OCI-LY1 (cell line): ENCODE measurements around the gene SS18L1.

ENCODE experiments used
- EZH2 ChIP-seq: fragments of 200-600 bp; sonication (generic), shearing (Covaris generic); IDR thresholded peaks from 2 replicates; pipeline ENCODE4 v1.8.0; 2017; ENCODE audit warnings: borderline replicate concordance, mixed run types, mild to moderate bottlenecking, antibody characterized with exemption, low read length, moderate library complexity, mixed read lengths
- TF ChIP-seq, protein P1 (sequence below): fragments of 200-600 bp; sonication (generic), shearing (Covaris generic); IDR thresholded peaks from 2 replicates; pipeline ENCODE4 v1.5.1; 2017; ENCODE audit warnings: mild to moderate bottlenecking, antibody characterized with exemption, low read length, moderate library complexity, mixed read lengths

DNA sequence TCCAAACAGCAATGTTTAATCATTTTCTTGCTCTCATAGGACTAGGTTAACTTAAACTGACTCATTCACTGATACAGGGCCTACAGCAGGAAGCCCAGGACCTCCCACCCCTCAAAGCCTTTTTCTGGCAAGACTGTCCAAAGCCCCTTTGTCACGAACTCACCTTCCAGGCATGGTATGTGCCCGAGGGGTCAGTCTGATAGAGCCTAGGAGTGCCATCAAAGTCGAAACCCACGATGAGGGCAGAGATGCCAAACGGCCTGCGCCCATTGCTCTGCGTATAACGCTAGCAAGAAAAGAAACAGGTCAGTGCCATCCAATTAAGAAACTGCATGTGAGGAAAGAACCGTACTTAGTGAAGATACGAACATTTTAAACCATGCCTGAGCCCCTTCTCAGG lies 4.7 kb upstream of the SS18L1 start:
- no peak for TF ChIP-seq EZH2
- TF ChIP-seq, protein P1, sequence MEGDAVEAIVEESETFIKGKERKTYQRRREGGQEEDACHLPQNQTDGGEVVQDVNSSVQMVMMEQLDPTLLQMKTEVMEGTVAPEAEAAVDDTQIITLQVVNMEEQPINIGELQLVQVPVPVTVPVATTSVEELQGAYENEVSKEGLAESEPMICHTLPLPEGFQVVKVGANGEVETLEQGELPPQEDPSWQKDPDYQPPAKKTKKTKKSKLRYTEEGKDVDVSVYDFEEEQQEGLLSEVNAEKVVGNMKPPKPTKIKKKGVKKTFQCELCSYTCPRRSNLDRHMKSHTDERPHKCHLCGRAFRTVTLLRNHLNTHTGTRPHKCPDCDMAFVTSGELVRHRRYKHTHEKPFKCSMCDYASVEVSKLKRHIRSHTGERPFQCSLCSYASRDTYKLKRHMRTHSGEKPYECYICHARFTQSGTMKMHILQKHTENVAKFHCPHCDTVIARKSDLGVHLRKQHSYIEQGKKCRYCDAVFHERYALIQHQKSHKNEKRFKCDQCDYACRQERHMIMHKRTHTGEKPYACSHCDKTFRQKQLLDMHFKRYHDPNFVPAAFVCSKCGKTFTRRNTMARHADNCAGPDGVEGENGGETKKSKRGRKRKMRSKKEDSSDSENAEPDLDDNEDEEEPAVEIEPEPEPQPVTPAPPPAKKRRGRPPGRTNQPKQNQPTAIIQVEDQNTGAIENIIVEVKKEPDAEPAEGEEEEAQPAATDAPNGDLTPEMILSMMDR = no peak
